Testis (tissue), 2 donors: ENCODE results near the gene ASAP2.

Experiments
- CTCF ChIP-seq, 3 experiments: fragments of 450-650 bp in 2 of 3; fragments of 200-600 bp in 1 of 3; sonication (generic) in 1 of 3; IDR thresholded peaks; one replicate each; pipeline ENCODE4 v1.5.1; 2016 to 2019; ENCODE audit warnings: antibody characterized with exemption in 3 of 3, mild to moderate bottlenecking in 2 of 3, moderate library complexity in 1 of 3
- POLR2A ChIP-seq: fragments of 450-650 bp; IDR thresholded peaks from one replicate; pipeline ENCODE4 v1.6.1; 2017; ENCODE audit warnings: antibody characterized with exemption, mild to moderate bottlenecking, moderate library complexity

GRCh38 chr2:9282128-9283112, 75.8 kb downstream of the ASAP2 start:
- TF ChIP-seq CTCF (IDR thresholded peaks at IDR 0.05) (no peak), POLR2A (no peak)
